ENCODE data around the gene THADA.
A peak's percentile ranks its signal among the peaks of the same experiment; 100 is the strongest.
"Not testable (repeated sequence)": the region's sequence is repeated elsewhere in the genome, so short reads cannot be mapped to it uniquely, and the experiment has no call there.

Gene THADA

GRCh38 chr2:43414586-43415135 lies 181.2 kb downstream of the THADA start:
- DNase-seq (ENCODE audit: low spot score): no peak

- no peak for DNase-seq (ENCODE audit: low spot score)
Observed at GRCh38 chr2:43414033-43414432, 181.8 kb downstream of the THADA start.

GRCh38 chr2:43412114-43412753 lies 183.6 kb downstream of the THADA start:
- peak; percentile 22 for DNase-seq (ENCODE audit: low spot score)

- DNase-seq (ENCODE audit: low spot score): no peak
Observed at GRCh38 chr2:43410055-43410604, 185.7 kb downstream of the THADA start.

GRCh38 chr2:43408407-43409160 lies 187.3 kb downstream of the THADA start:
- DNase-seq (ENCODE audit: low spot score): no peak

GRCh38 chr2:43407935-43408334 lies 187.9 kb downstream of the THADA start:
- no peak for DNase-seq (ENCODE audit: low spot score)

GRCh38 chr2:43406651-43407279 lies 189.1 kb downstream of the THADA start:
- DNase-seq (ENCODE audit: low spot score): no peak

GRCh38 chr2:43405829-43406228 lies 190.0 kb downstream of the THADA start:
- no peak for DNase-seq (ENCODE audit: low spot score)

GRCh38 chr2:43402452-43402937 lies 193.3 kb downstream of the THADA start:
- DNase-seq (ENCODE audit: low spot score): no peak

GRCh38 chr2:43402002-43402401 lies 193.8 kb downstream of the THADA start:
- no peak for DNase-seq (ENCODE audit: low spot score)

- no peak for DNase-seq (ENCODE audit: low spot score)
Observed at GRCh38 chr2:43400508-43400907, 195.3 kb downstream of the THADA start.

GRCh38 chr2:43399515-43400264 lies 196.1 kb downstream of the THADA start:
- no peak for DNase-seq (ENCODE audit: low spot score)

- DNase-seq (ENCODE audit: low spot score): no peak
Observed at GRCh38 chr2:43399098-43399497, 196.7 kb downstream of the THADA start.

- no peak for DNase-seq (ENCODE audit: low spot score)
Observed at GRCh38 chr2:43397821-43398220, 198.0 kb downstream of the THADA start.

- no peak for DNase-seq (ENCODE audit: low spot score)
Observed at GRCh38 chr2:43397411-43397810, 198.4 kb downstream of the THADA start.

- not testable (repeated sequence) for DNase-seq (ENCODE audit: low spot score)
Observed at GRCh38 chr2:43396344-43396743, 199.5 kb downstream of the THADA start.

GRCh38 chr2:43393918-43394317 lies 201.9 kb downstream of the THADA start:
- DNase-seq (ENCODE audit: low spot score): no peak

- no peak for DNase-seq (ENCODE audit: low spot score)
Observed at GRCh38 chr2:43391878-43392215, 204.0 kb downstream of the THADA start.

- no peak for DNase-seq (ENCODE audit: low spot score)
Observed at GRCh38 chr2:43391201-43391877, 204.5 kb downstream of the THADA start.

- no peak for DNase-seq (ENCODE audit: low spot score)
Observed at GRCh38 chr2:43389581-43390466, 206.0 kb downstream of the THADA start.

Measured in hematopoietic multipotent progenitor cell treated with erythropoietin and hydrocortisone succinate and interleukin-3 and kit ligand, for 15 days (in vitro differentiated cells).